DND-41 (cell line): ENCODE data around the gene ROCK1.
"Not testable (repeated sequence)": the region's sequence is repeated elsewhere in the genome, so short reads cannot be mapped to it uniquely, and the experiment has no call there.

Experiments used
- ATAC-seq: fragments of 200-7000 bp; cut with Tn5 transposase; 3 replicates; pipeline ENCODE4 v1.9.1; 2021; ENCODE audit warnings: low read depth; ENCODE audit not compliant: insufficient read depth
- DNase-seq: peaks from one replicate; pipeline ENCODE4 v3.0.0-alpha.2; 2020
- H2AFZ ChIP-seq: 2 replicates; pipeline ENCODE4 v1.6.0; 2012; ENCODE audit warnings: low read depth, low read length
- H3K27ac ChIP-seq: 2 replicates; pipeline ENCODE4 v1.5.1; 2012; ENCODE audit warnings: low read length, inconsistent platforms
- H3K27me3 ChIP-seq: fragments of 200-600 bp; sonication (generic); 2 replicates; pipeline ENCODE4 v1.6.0; 2012; ENCODE audit warnings: low read length, mild to moderate bottlenecking, inconsistent platforms; ENCODE audit not compliant: insufficient read depth, poor library complexity
- H3K36me3 ChIP-seq: 2 replicates; pipeline ENCODE4 v1.5.1; 2012; ENCODE audit warnings: low read length, inconsistent platforms; ENCODE audit not compliant: insufficient read depth
- H3K4me1 ChIP-seq: 2 replicates; pipeline ENCODE4 v1.5.1; 2012; ENCODE audit warnings: mild to moderate bottlenecking, low read length; ENCODE audit not compliant: insufficient read depth
- H3K4me2 ChIP-seq: 2 replicates; pipeline ENCODE4 v1.6.0; 2012; ENCODE audit warnings: mild to moderate bottlenecking, moderate library complexity, low read length, inconsistent platforms; ENCODE audit not compliant: insufficient read depth
- H3K4me3 ChIP-seq, 2 experiments: fragments of 200-600 bp in 1 of 2; shearing (Covaris generic) in 1 of 2; 2 replicates each; pipeline ENCODE4 v1.5.1; 2012 to 2016; ENCODE audit warnings: inconsistent platforms in 2 of 2, low read length in 2 of 2, mild to moderate bottlenecking in 2 of 2, low read depth in 1 of 2, moderate library complexity in 1 of 2
- H3K79me2 ChIP-seq: 2 replicates; pipeline ENCODE4 v1.6.0; 2012; ENCODE audit warnings: low read length, inconsistent platforms; ENCODE audit not compliant: insufficient read depth
- H3K9ac ChIP-seq: 2 replicates; pipeline ENCODE4 v1.6.0; 2012; ENCODE audit warnings: low read depth, mild to moderate bottlenecking, inconsistent platforms, low read length, moderate library complexity
- H3K9me3 ChIP-seq: 2 replicates; pipeline ENCODE4 v1.5.1; 2012; ENCODE audit warnings: low read length, moderate library complexity, mild to moderate bottlenecking, inconsistent platforms; ENCODE audit not compliant: insufficient read depth, severe bottlenecking
- H4K20me1 ChIP-seq: 2 replicates; pipeline ENCODE4 v1.6.0; 2012; ENCODE audit warnings: low read length; ENCODE audit not compliant: insufficient read depth
- EZH2 ChIP-seq: IDR thresholded peaks from 3 replicates; pipeline ENCODE4 v1.6.1; 2012; ENCODE audit warnings: borderline replicate concordance, low read depth, mild to moderate bottlenecking, moderate library complexity, low read length, inconsistent platforms; ENCODE audit not compliant: severe bottlenecking
- TF ChIP-seq, protein P1 (sequence below): IDR thresholded peaks from 2 replicates; pipeline ENCODE4 v1.5.1; 2012; ENCODE audit warnings: borderline replicate concordance, low read length, moderate library complexity, mild to moderate bottlenecking; ENCODE audit not compliant: poor library complexity, severe bottlenecking; ENCODE audit errors: extremely low read depth

The ROCK1 gene

DNA sequence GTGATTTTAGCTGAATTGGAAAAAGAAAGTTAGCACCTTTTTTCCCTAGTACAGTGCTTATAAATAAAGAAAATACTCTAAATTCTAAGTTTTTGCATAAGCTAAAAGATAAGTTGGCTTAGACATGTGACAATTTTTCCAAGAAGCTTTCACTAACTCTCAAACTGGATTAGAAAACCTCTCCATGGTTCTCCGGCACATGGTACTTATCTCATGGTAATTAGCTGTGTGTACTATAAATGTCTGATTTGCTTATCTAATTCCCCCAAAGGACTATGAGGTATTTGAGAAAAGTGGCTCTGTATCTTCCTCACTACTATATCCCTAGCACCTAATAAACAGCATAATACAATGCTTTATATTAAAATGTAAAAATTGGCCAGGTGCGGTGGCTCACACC, 71.1 kb downstream of the ROCK1 start:
- Histone ChIP-seq H3K27me3 (no peaks in the 10 kb centered on the region), H4K20me1 (no peaks in the 10 kb centered on the region), H3K4me2 (no peak overlapping the region), H3K9me3 (no peaks in the 10 kb centered on the region), H3K4me1 (no peaks in the 10 kb centered on the region), H3K27ac (no peak overlapping the region), H3K36me3 (peaks cover 67% of the 10 kb centered on the region), H3K4me3 (no peak overlapping the region), H2AFZ (no peak overlapping the region), H3K9ac (no peak overlapping the region), H3K79me2 (no peaks in the 10 kb centered on the region)
- ATAC-seq (no peak), DNase-seq (no peak)
- TF ChIP-seq, protein P1, sequence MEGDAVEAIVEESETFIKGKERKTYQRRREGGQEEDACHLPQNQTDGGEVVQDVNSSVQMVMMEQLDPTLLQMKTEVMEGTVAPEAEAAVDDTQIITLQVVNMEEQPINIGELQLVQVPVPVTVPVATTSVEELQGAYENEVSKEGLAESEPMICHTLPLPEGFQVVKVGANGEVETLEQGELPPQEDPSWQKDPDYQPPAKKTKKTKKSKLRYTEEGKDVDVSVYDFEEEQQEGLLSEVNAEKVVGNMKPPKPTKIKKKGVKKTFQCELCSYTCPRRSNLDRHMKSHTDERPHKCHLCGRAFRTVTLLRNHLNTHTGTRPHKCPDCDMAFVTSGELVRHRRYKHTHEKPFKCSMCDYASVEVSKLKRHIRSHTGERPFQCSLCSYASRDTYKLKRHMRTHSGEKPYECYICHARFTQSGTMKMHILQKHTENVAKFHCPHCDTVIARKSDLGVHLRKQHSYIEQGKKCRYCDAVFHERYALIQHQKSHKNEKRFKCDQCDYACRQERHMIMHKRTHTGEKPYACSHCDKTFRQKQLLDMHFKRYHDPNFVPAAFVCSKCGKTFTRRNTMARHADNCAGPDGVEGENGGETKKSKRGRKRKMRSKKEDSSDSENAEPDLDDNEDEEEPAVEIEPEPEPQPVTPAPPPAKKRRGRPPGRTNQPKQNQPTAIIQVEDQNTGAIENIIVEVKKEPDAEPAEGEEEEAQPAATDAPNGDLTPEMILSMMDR: no peak
- TF ChIP-seq EZH2: no peak

DNA sequence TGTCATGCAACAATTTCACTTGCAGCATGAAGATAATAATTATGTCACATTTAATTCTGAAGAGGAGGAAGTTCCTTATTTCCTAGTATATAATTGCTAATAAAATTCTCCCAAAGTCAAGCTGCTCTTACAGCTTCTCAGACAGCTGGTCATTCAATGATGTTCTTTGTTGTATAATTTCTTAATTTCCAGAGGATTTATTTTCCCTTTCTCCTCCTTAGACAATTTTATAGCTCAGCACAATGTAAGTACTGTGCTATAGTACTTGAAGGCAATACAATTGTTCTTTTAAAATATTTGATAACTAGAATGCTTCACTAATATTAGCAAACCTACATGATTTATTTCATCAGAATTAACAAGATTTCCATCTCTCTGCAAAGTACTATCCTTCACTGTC, 73.4 kb downstream of the ROCK1 start:
- no peak overlapping the region for H3K4me3 ChIP-seq
- no peaks in the 10 kb centered on the region for H3K9me3 ChIP-seq
- no peaks in the 10 kb centered on the region for H3K27me3 ChIP-seq
- no peak overlapping the region for H3K27ac ChIP-seq
- H3K4me2 ChIP-seq: no peak overlapping the region
- H3K36me3 ChIP-seq: peaks cover 68% of the 10 kb centered on the region
- DNase-seq (no peak), ATAC-seq (no peak)
- H3K9ac ChIP-seq: no peak overlapping the region
- H2AFZ ChIP-seq: no peak overlapping the region
- H3K79me2 ChIP-seq: peaks cover 10% of the 10 kb centered on the region
- H4K20me1 ChIP-seq: no peaks in the 10 kb centered on the region
- H3K4me1 ChIP-seq: no peaks in the 10 kb centered on the region
- TF ChIP-seq, protein P1: no peak
- no peak for TF ChIP-seq EZH2

DNA sequence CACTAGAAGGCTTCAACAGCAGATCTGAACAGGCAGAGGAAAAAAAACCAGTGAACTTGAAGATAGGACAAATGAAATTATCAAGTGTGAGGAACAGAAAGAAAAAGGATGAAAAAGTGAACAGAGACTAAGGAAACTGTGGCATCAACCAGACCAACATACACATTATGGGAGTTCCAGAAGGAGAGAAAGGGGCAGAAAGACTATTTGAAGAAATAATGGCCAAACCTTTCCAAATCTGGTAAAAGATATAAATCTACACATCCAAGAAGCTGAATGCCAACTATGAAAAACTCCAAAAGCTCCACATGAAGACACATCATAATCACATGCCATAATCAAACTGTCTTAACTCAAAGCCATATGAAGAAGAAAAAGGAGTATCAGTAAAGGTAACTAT, 79.8 kb downstream of the ROCK1 start:
- Histone ChIP-seq H3K27ac (no peak overlapping the region), H3K4me3 (no peak overlapping the region), H3K79me2 (peaks cover 22% of the 10 kb centered on the region), H3K9ac (no peak overlapping the region), H3K36me3 (peaks cover 45% of the 10 kb centered on the region), H3K9me3 (peaks cover 3% of the 10 kb centered on the region), H2AFZ (no peak overlapping the region), H4K20me1 (no peaks in the 10 kb centered on the region), H3K4me2 (no peak overlapping the region), H3K4me1 (no peaks in the 10 kb centered on the region), H3K27me3 (no peaks in the 10 kb centered on the region)
- DNase-seq (no peak), ATAC-seq (no peak)
- TF ChIP-seq, protein P1: no peak
- no peak for TF ChIP-seq EZH2

- not testable (repeated sequence) for H3K9me3 ChIP-seq, H3K79me2 ChIP-seq, H3K27me3 ChIP-seq, H3K27ac ChIP-seq, H3K4me3 ChIP-seq, ATAC-seq, H4K20me1 ChIP-seq, H3K4me2 ChIP-seq, DNase-seq, H3K9ac ChIP-seq, H2AFZ ChIP-seq, H3K4me1 ChIP-seq
- peaks cover 64% of the 10 kb centered on the region for H3K36me3 ChIP-seq
These were observed 93.4 kb downstream of the ROCK1 start for GRCh38 chr18:21018257-21018656.
